GM21717 (cell line): ENCODE results near the gene PRKD1.

ENCODE experiments used
- ATAC-seq: cut with Tn5 transposase; IDR thresholded peaks from one replicate; pipeline ENCODE4 v1.9.1; 2021; ENCODE audit warnings: mild to moderate bottlenecking, moderate library complexity; ENCODE audit not compliant: unreplicated experiment

The PRKD1 gene

GRCh38 chr14:29687071-29687765 is 240.4 kb downstream of the PRKD1 start:
- ATAC-seq, result no peak

- no peak for ATAC-seq
Observed at GRCh38 chr14:29684926-29685325, 242.7 kb downstream of the PRKD1 start.

GRCh38 chr14:29682789-29683188 is 244.9 kb downstream of the PRKD1 start:
- no peak for ATAC-seq

DNA sequence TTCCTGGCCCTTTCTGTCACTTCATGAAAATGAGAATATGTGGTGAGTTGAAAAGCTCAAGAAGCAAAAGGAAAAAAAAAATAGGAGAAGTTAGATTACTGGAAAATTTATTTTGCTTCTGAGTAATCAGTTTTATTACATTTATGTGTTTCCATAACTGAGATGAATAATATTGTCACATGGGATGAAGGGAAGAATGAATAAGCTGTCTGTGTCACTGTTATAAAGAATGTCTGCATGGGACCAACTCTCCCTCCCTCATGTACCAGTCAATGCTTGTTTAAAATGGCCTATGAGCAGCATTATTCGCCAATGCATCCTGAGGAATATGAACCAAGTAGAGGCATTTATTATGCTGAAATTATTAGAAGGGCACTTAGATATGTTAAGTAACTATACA is 246.3 kb downstream of the PRKD1 start:
- no peak for ATAC-seq

GRCh38 chr14:29674566-29675285 is 252.9 kb downstream of the PRKD1 start:
- no peak for ATAC-seq

DNA sequence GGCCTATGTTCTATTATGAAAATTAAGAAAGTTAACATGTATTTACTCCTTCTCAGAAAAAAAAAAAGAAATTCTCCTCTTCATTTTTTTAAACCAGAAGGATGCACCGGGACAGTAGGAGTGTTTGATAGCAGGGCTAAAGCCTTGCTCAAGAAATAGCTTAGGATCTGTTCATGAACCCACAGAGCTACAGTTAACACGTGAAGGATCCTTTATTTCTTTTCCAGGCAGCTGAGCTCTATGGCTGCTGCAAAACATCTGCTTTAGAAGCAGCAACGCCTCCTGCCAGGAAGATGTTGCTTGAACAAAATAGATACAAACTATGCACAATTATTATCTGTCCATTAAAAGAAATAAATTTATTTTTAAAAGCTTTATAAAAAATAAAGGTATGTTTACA is 254.8 kb downstream of the PRKD1 start:
- no peak for ATAC-seq

DNA sequence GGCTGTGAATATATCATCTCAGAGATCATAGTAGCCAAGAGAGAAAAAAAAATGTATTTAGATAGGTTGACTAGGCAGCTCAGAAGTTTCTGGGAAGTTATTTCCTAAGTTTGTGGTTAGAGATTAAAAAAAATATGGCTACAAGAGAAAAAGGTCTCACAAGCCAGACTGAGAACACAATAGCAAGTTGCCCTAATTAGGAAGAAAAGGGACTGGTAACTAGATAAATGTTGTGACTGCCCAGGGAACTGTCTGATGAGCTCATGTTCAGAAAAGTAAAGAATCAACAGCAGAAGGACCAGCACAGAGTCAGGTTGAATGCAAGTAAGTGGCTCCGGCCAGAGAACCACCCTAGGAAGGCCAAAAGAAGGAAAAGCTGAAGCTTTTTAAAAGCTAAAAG is 256.6 kb downstream of the PRKD1 start:
- no peak for ATAC-seq

DNA sequence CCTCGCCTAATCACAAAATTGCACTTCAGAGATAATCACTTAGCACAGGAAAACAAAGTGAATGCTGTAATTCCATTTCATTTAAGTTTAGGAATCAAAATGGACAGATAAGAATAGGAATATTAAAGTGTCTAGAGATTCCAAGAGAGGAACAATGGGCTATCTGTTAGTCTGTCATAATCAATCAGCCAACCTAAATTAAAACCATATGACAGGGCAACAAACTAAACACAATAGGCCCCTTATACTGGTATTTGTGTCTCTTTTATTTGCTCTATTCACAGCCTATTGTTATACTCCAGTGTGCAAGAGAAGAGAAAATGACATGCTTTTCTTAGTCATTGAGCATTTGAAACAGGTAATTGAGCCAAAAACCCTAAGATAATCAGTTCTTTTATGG is 259.4 kb downstream of the PRKD1 start:
- ATAC-seq, result no peak

DNA sequence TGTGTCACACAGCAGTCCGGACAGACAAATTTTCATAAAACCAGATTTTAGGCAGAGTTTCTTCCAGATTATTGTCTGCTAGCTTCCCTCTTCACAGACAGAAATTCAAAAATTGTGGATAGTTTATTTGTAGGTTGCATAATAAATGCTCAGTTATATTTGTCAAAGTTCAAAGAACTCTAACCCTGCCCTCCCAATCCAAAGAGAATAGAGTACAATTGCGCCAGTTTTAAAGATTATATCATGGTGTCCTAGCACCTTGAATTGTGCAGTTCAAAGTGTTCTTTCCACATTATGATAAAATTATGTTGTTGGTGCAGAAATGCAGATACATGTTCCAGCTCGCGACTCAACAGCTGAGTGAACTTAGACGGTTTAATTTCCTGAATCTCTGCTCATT is 263.1 kb downstream of the PRKD1 start:
- ATAC-seq, result no peak

DNA sequence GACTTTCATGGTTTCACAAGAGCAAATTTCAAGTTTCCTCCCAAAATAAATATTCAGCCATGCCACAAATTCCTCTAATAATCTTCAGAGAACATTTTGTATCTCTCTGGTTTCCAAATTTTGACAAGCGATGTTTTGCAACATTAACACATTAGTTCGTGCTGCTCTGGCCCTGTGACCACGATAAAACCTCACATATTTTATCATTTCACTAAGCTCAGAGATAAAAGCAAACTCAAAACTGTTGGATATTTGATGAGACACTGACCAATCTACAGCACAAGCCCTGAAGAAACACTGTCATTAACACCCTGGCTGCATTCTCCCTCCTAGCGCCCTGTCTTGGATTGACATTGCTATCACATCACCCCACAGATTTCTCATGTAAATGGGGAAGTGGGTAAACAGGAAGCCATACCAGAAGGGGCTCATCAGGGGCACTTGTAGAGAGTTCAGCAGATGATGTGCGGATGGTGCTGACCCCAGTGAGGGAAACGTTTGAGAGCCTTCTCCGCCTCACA is 264.3 kb downstream of the PRKD1 start:
- ATAC-seq, result no peak

- ATAC-seq, result no peak
Observed at GRCh38 chr14:29654901-29655550, 272.6 kb downstream of the PRKD1 start.

- no peak for ATAC-seq
Observed at GRCh38 chr14:29653303-29653702, 274.3 kb downstream of the PRKD1 start.

GRCh38 chr14:29652571-29652970 is 275.1 kb downstream of the PRKD1 start:
- ATAC-seq, result no peak

GRCh38 chr14:29650554-29651269 is 276.9 kb downstream of the PRKD1 start:
- no peak for ATAC-seq

GRCh38 chr14:29649170-29649569 is 278.5 kb downstream of the PRKD1 start:
- ATAC-seq, result no peak

- no peak for ATAC-seq
Observed at GRCh38 chr14:29648045-29648444, 279.6 kb downstream of the PRKD1 start.

- ATAC-seq, result no peak
Observed at GRCh38 chr14:29645117-29645516, 282.5 kb downstream of the PRKD1 start.

DNA sequence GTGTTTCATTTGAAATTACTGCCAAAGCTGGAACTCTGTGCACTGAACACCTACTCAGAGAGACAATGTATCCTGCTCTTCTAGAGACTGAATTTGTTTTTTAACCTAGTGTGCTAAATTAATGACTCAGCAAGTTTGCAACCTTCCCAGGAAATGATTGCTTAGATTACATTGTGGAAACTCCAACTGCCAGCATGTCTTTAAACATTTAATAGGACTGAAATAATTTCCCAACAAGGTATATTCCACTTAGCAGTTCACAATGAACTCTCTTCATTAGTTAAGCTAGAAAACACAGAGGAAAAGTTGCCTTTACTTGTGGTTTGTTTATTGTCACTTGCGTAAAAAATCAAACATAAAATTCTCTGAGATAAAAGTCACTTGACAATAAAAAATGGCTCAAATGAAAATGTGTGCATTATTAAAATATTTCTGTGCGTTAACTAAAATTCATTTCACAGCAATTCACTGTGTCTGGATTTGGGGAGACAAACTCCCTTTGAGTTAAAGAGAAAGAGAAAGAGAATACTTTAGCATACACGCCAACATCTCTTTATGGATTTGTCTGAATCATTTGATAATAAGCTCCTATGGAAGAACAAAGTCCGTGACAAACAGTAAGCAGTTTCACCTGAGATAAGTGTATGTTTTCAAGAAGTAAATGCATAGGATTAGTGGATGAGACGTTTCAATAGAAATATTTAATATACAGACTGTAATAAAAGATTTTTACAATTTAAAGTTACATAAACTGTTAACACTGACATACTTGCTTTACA is 284.0 kb downstream of the PRKD1 start:
- ATAC-seq, result no peak

DNA sequence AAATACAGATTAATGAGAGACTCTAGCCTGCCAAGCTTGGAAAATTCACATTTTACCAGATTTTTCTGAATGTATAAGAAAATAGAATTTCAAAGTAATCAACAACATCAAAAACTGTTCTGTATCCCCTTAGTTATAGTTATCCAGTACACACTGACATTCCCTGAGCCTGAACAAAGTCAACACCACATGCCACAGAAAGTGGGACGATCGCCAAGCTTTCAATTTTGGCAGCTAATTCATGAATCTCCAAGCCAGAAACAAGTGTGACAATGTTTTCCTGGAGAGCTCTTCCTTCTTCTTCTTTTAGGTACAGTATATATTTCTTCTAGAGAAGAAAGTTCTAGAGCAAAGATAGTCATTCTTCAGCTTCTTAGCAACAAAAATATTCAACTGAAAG is 290.2 kb downstream of the PRKD1 start:
- ATAC-seq, result no peak

- ATAC-seq, result no peak
Observed at GRCh38 chr14:29636870-29637269, 290.8 kb downstream of the PRKD1 start.
